GM12878 (cell line): ENCODE data around the gene TPT1. TPM values are rescaled to one million over a fixed set of nuclear protein-coding genes. Genes with fewer than 3 reads are reported as not detected.
A peak's percentile ranks its signal among the peaks of the same experiment; 100 is the strongest.

Source experiments
- ATAC-seq: fragments of 200-7000 bp; cut with Tn5 transposase; 3 replicates; pipeline ENCODE4 v1.9.1; 2020; ENCODE audit warnings: mild to moderate bottlenecking, moderate library complexity
- BruUV-seq: library from RNA; stranded (reverse); fragments of 400-500 nt; replicated peaks from 2 replicates; lab custom pipeline; 2021; lab: Mats Ljungman, UMichigan
- CTCF ChIA-PET: fragments of 300-600 bp; sonication (Branson Sonifier 250); formaldehyde crosslinking; extraction: SDS; loops from one replicate; lab custom pipeline; 2021; ENCODE audit warnings: inconsistent platforms; lab: Yijun Ruan, JAX
- POLR2A ChIA-PET: fragments of 350-600 bp; formaldehyde crosslinking; extraction: SDS; loops from one replicate; lab custom pipeline; 2021; ENCODE audit warnings: inconsistent platforms; lab: Charles Lee
- RAD21 ChIA-PET: fragments of 300-600 bp; sonication (Branson Sonifier 250); formaldehyde crosslinking; loops from one replicate; lab custom pipeline; 2023; ENCODE audit warnings: antibody characterized with exemption; ENCODE audit not compliant: unreplicated experiment; lab: Charles Lee
- SMC1A ChIA-PET: fragments of 300-600 bp; sonication (Branson Sonifier 250); formaldehyde crosslinking; loops from one replicate; lab custom pipeline; 2023; ENCODE audit not compliant: unreplicated experiment, uncharacterized antibody; lab: Charles Lee
- DNase-seq: peaks from one replicate; pipeline ENCODE4 v3.0.0-alpha.2; 2011; ENCODE audit warnings: low read depth, low spot score
- FAIRE-seq: peaks from 3 replicates; lab custom pipeline; 2011; peaks lifted over from hg19 to GRCh38; lab: Jason Lieb, UNC
- H2AFZ ChIP-seq: 2 replicates; pipeline ENCODE4 v1.6.0; 2011; ENCODE audit warnings: low read depth, low read length, control low read depth; ENCODE audit not compliant: control insufficient read depth
- H3K27ac ChIP-seq: 2 replicates; pipeline ENCODE4 v1.5.1; 2011; ENCODE audit warnings: control low read depth; ENCODE audit not compliant: control insufficient read depth, insufficient read depth
- H3K27me3 ChIP-seq, 2 experiments: replicated peaks in 1 of 2; 2 replicates each; pipeline versions ENCODE4 v1.6.0 to v1.6.1; 2011; ENCODE audit warnings: low read length in 1 of 2; ENCODE audit not compliant: control insufficient read depth in 2 of 2, insufficient read depth in 2 of 2
- H3K36me3 ChIP-seq, 2 experiments: 2 replicates each; pipeline ENCODE4 v1.5.1; 2011; ENCODE audit warnings: low read length in 1 of 2; ENCODE audit not compliant: control insufficient read depth in 2 of 2, insufficient read depth in 2 of 2
- H3K4me1 ChIP-seq: 2 replicates; pipeline ENCODE4 v1.6.1; 2011; ENCODE audit warnings: mild to moderate bottlenecking, low read length, moderate library complexity, mixed read lengths; ENCODE audit not compliant: control insufficient read depth, insufficient read depth
- H3K4me2 ChIP-seq: 2 replicates; pipeline ENCODE4 v1.6.0; 2011; ENCODE audit warnings: control low read depth; ENCODE audit not compliant: control insufficient read depth, insufficient read depth
- H3K4me3 ChIP-seq: fragments of 200-600 bp; sonication (generic); 2 replicates; pipeline ENCODE4 v1.5.1; 2016
- H3K79me2 ChIP-seq: 2 replicates; pipeline ENCODE4 v1.6.0; 2011; ENCODE audit warnings: low read length; ENCODE audit not compliant: control insufficient read depth, insufficient read depth
- H3K9ac ChIP-seq: 2 replicates; pipeline ENCODE4 v1.8.0; 2011; ENCODE audit warnings: low read length, control low read depth, mixed read lengths; ENCODE audit not compliant: control insufficient read depth, insufficient read depth
- H3K9me3 ChIP-seq: replicated peaks from 3 replicates; pipeline ENCODE4 v1.5.1; 2011; ENCODE audit warnings: mild to moderate bottlenecking, low read length; ENCODE audit not compliant: control insufficient read depth, insufficient read depth
- H4K20me1 ChIP-seq: 2 replicates; pipeline ENCODE4 v1.6.0; 2011; ENCODE audit not compliant: control insufficient read depth, insufficient read depth
- EGR1 ChIP-seq, 2 experiments: IDR thresholded peaks; 1 replicate in 1 of 2; 2 replicates in 1 of 2; pipeline ENCODE4 v1.6.1; 2011 to 2012; ENCODE audit warnings: low read depth in 2 of 2, low read length in 2 of 2, borderline replicate concordance in 1 of 2, mild to moderate bottlenecking in 1 of 2, moderate library complexity in 1 of 2
- ELK1 ChIP-seq: IDR thresholded peaks from 2 replicates; pipeline ENCODE4 v1.6.1; 2012; ENCODE audit warnings: low read depth, low read length, improper control_type of control experiment
- HDGF ChIP-seq: fragments of 450-650 bp; IDR thresholded peaks from 2 replicates; pipeline ENCODE4 v1.6.1; 2016; ENCODE audit warnings: antibody characterized with exemption
- ZNF687 ChIP-seq: fragments of 450-650 bp; IDR thresholded peaks from 2 replicates; pipeline ENCODE4 v1.6.1; 2017; ENCODE audit warnings: mild to moderate bottlenecking, moderate library complexity
- WGBS: methylation state at CpG from one replicate; pipeline ENCODE4 v1.1.6; 2016; ENCODE audit warnings: low lambda C conversion rate; ENCODE audit not compliant: insufficient replicate concordance, insufficient coverage; ENCODE audit errors: missing lambda C conversion rate; 5-methylcytosine and 5-hydroxymethylcytosine counted together
- in situ Hi-C: fragments of 300-500 bp; cut with MboI; formaldehyde crosslinking; loops from 9 replicates; pipeline ENCODE4 v1.14.3; 2018; ENCODE audit warnings: mixed read lengths
- intact Hi-C: fragments of 100-400 bp; cut with micrococcal nuclease; formaldehyde crosslinking; loops from one replicate; pipeline ENCODE4 v1.14.2; 2022; ENCODE audit not compliant: unreplicated experiment
- polyA plus RNA-seq, 11 experiments: library from polyadenylated mRNA; depleted of rRNA in 4 of 11; unstranded in 6 of 11; stranded (reverse) in 5 of 11; fragments of >200 nt; fragmentation: Nextera tagmentation in 4 of 11; fragmentation: Illumina TruSeq in 1 of 11; extraction: Ambion mirVana in 4 of 11; extraction: Trizol in 1 of 11; gene quantifications; 1 replicate in 1 of 11; 2 replicates in 10 of 11; pipeline versions ENCODE4 v1.2.1 to v1.2.3, GENCODE V29; 2011 to 2016; ENCODE audit warnings: inconsistent platforms in 2 of 11, missing spikeins in 2 of 11, low read depth in 1 of 11
- total RNA-seq, 4 experiments: library from RNA; depleted of rRNA in 3 of 4; stranded (reverse); fragments of >200 nt in 3 of 4; fragmentation: Illumina TruSeq in 1 of 4; extraction: Trizol in 1 of 4; gene quantifications; 2 replicates each; pipeline versions ENCODE4 v1.2.1 to v1.2.3, GENCODE V29; 2013 to 2021

The TPT1 gene
- total and polyA plus RNA-seq, 10 of the 15 experiments (the other 5 are each of a cell fraction or from before 2014, with no cell fraction given): 1,038 to 5,925 (median 2,336) TPM

GRCh38 chr13:45316996-45317395 lies 24.0 kb downstream of the TPT1 start (continued):
- peak; percentile 62 for TF ChIP-seq ZNF687

- Histone ChIP-seq H2AFZ (no peak overlapping the region), H3K4me3 (no peak overlapping the region), H3K36me3 (no peaks in the 10 kb centered on the region), H4K20me1 (no peaks in the 10 kb centered on the region), H3K79me2 (no peaks in the 10 kb centered on the region), H3K9ac (no peak overlapping the region), H3K27ac (no peak overlapping the region), H3K27me3 (no peaks in the 10 kb centered on the region), H3K9me3 (no peaks in the 10 kb centered on the region), H3K4me1 (no peaks in the 10 kb centered on the region; the same call in 1 of the 2 replicates), H3K4me2 (no peak overlapping the region)
- FAIRE-seq: no peak
- TF ChIP-seq HDGF: 0 out of 2 replicates have a peak, but pooled peaks have one; percentile 26
- TF ChIP-seq ELK1: no peak
- TF ChIP-seq EGR1 (IDR thresholded peaks at IDR 0.05; ENCODE audit: borderline replicate concordance in 1 of 2, low read depth in 2 of 2, low read length in 2 of 2): no peak
- ATAC-seq: no peak
- DNase-seq: no peak
- ChIA-PET RAD21 (interaction anchor here (1.4 to 1.6 kb wide), 2 partner anchors 26 to 275 kb away, joined by 3 to 8 read pairs; no protein-coding TSS in a partner anchor), CTCF (interaction anchor here (0.6 to 1.4 kb wide), 4 partner anchors 11 to 614 kb away, joined by 3 to 8 read pairs (median 4); no protein-coding TSS in a partner anchor), SMC1A (interaction anchor here (1.3 to 2.0 kb wide), 3 partner anchors 15 to 269 kb away, joined by 4 read pairs; no protein-coding TSS in a partner anchor), POLR2A (interaction anchor here (0.6 kb wide), 1 partner anchor 16 kb away, joined by 5 read pairs; no protein-coding TSS in a partner anchor)
- intact Hi-C loops: loop anchor here (10.0 kb wide), 1 partner anchor 402 kb away; no protein-coding TSS in a partner anchor
- no TSS peak for BruUV-seq
- 61% methylated on average over 6 of the region's 6 CpGs for WGBS
- in situ Hi-C loops: loop anchor here (25.0 kb wide), 1 partner anchor 829 kb away; no protein-coding TSS in a partner anchor
Observed at GRCh38 chr13:45316338-45316737, 24.6 kb downstream of the TPT1 start.
